H1 (cell line): ENCODE measurements around the gene TRIM56. TPM values are rescaled to one million over a fixed set of nuclear protein-coding genes. Genes with fewer than 3 reads are reported as not detected.

Source experiments
- CTCF ChIA-PET: fragments of 300-600 bp; sonication (Branson Sonifier 250); formaldehyde crosslinking; loops from one replicate; lab custom pipeline; 2021; ENCODE audit not compliant: partially characterized antibody; lab: Charles Lee
- POLR2A ChIA-PET: fragments of 300-600 bp; sonication (Branson Sonifier 250); formaldehyde crosslinking; loops from one replicate; lab custom pipeline; 2021; ENCODE audit warnings: inconsistent platforms; ENCODE audit not compliant: partially characterized antibody; lab: Charles Lee
- DNase-seq, 2 experiments: peaks; one replicate each; pipeline versions ENCODE4 v3.0.0 to v3.0.0-alpha.2; 2010 to 2022; ENCODE audit warnings: low spot score in 2 of 2, low read depth in 1 of 2, mixed read lengths in 1 of 2
- FAIRE-seq: peaks from 2 replicates; lab custom pipeline; 2011; peaks lifted over from hg19 to GRCh38; lab: Jason Lieb, UNC
- H2AFZ ChIP-seq: 2 replicates; pipeline ENCODE4 v1.8.1; 2012; ENCODE audit warnings: low read length, inconsistent platforms
- H2AK5ac ChIP-seq: 2 replicates; pipeline ENCODE4 v1.6.1; 2013; ENCODE audit warnings: low read depth, low read length
- H2BK120ac ChIP-seq: replicated peaks from 2 replicates; pipeline ENCODE3; 2013; ENCODE audit warnings: low read depth, low read length, inconsistent platforms
- H2BK12ac ChIP-seq: 2 replicates; pipeline ENCODE4 v1.6.1; 2013; ENCODE audit warnings: low read depth, low read length
- H2BK15ac ChIP-seq: 2 replicates; pipeline ENCODE4 v1.6.1; 2013; ENCODE audit warnings: low read length
- H2BK20ac ChIP-seq: 2 replicates; pipeline ENCODE4 v1.6.1; 2013; ENCODE audit warnings: low read length
- H2BK5ac ChIP-seq: 2 replicates; pipeline ENCODE4 v1.6.1; 2013; ENCODE audit warnings: low read depth, low read length
- H3K14ac ChIP-seq: 2 replicates; pipeline ENCODE4 v1.6.1; 2013; ENCODE audit warnings: inconsistent platforms; ENCODE audit not compliant: insufficient read length
- H3K18ac ChIP-seq: 2 replicates; pipeline ENCODE4 v1.6.1; 2013; ENCODE audit warnings: low read length; ENCODE audit errors: extremely low read depth
- H3K23ac ChIP-seq: 2 replicates; pipeline ENCODE4 v1.6.1; 2013; ENCODE audit warnings: inconsistent platforms; ENCODE audit not compliant: insufficient read length
- H3K23me2 ChIP-seq: 2 replicates; pipeline ENCODE4 v1.6.1; 2013; ENCODE audit warnings: low read depth, low read length
- H3K27ac ChIP-seq: 2 replicates; pipeline ENCODE4 v1.6.1; 2011; ENCODE audit warnings: low read depth, low read length, inconsistent platforms
- H3K27me3 ChIP-seq, 4 experiments: replicated peaks in 1 of 4; 1 replicate in 1 of 4; 2 replicates in 3 of 4; pipeline versions ENCODE4 v1.6.1 to v1.8.1; 2011 to 2013; ENCODE audit warnings: low read length in 3 of 4, mild to moderate bottlenecking in 3 of 4, inconsistent platforms in 2 of 4, mixed read lengths in 2 of 4, moderate library complexity in 1 of 4; ENCODE audit not compliant: control insufficient read depth in 3 of 4, insufficient read depth in 3 of 4; ENCODE audit errors: extremely low read depth in 1 of 4
- H3K36me3 ChIP-seq, 4 experiments: 2 replicates each; pipeline versions ENCODE4 v1.6.1 to v1.8.1; 2011 to 2013; ENCODE audit warnings: mild to moderate bottlenecking in 4 of 4, low read length in 3 of 4, moderate library complexity in 2 of 4, control low read depth in 1 of 4, inconsistent platforms in 1 of 4; ENCODE audit not compliant: insufficient read depth in 4 of 4, control insufficient read depth in 2 of 4
- H3K4ac ChIP-seq: replicated peaks from 2 replicates; pipeline ENCODE3; 2013; ENCODE audit warnings: low read length, low read depth, mixed read lengths, inconsistent platforms; ENCODE audit not compliant: insufficient read length
- H3K4me1 ChIP-seq, 4 experiments: replicated peaks in 1 of 4; 1 replicate in 1 of 4; 2 replicates in 3 of 4; pipeline versions ENCODE4 v1.6.1 to v1.8.1; 2011 to 2013; ENCODE audit warnings: low read length in 3 of 4, inconsistent platforms in 2 of 4, mixed read lengths in 1 of 4; ENCODE audit not compliant: insufficient read depth in 4 of 4, control insufficient read depth in 3 of 4
- H3K4me2 ChIP-seq, 2 experiments: 2 replicates each; pipeline versions ENCODE4 v1.6.1 to v1.8.1; 2011 to 2013; ENCODE audit warnings: low read depth in 2 of 2, low read length in 2 of 2, control low read depth in 1 of 2, inconsistent platforms in 1 of 2, mild to moderate bottlenecking in 1 of 2; ENCODE audit not compliant: insufficient read depth in 1 of 2
- H3K4me3 ChIP-seq, 4 experiments: fragments of 200-600, 300-600 bp in 1 of 4; sonication (generic), shearing (Covaris generic), sonication (Bioruptor Twin) in 1 of 4; 2 replicates each; pipeline versions ENCODE4 v1.5.1 to v1.8.1; 2011 to 2016; ENCODE audit warnings: low read length in 4 of 4, low read depth in 3 of 4, control low read depth in 2 of 4, inconsistent platforms in 2 of 4, mild to moderate bottlenecking in 2 of 4, mixed read lengths in 1 of 4, moderate library complexity in 1 of 4; ENCODE audit not compliant: insufficient read depth in 2 of 4; ENCODE audit errors: extremely low read depth in 1 of 4
- H3K56ac ChIP-seq: replicated peaks from 2 replicates; pipeline ENCODE3; 2013; ENCODE audit warnings: low read depth, mild to moderate bottlenecking, mixed read lengths, low read length, inconsistent platforms; ENCODE audit not compliant: insufficient read length
- H3K79me1 ChIP-seq: 2 replicates; pipeline ENCODE4 v1.6.1; 2013; ENCODE audit warnings: low read depth, low read length, control low read depth
- H3K79me2 ChIP-seq, 2 experiments: 2 replicates each; pipeline versions ENCODE4 v1.6.1 to v1.8.1; 2012 to 2013; ENCODE audit warnings: low read length in 2 of 2, mild to moderate bottlenecking in 2 of 2, inconsistent platforms in 1 of 2; ENCODE audit not compliant: insufficient read depth in 2 of 2, control insufficient read depth in 1 of 2
- H3K9ac ChIP-seq, 4 experiments: replicated peaks in 1 of 4; 1 replicate in 1 of 4; 2 replicates in 3 of 4; pipeline versions ENCODE4 v1.6.1 to v1.8.1; 2011 to 2013; ENCODE audit warnings: low read depth in 3 of 4, low read length in 3 of 4, control low read depth in 2 of 4, mild to moderate bottlenecking in 2 of 4, moderate library complexity in 2 of 4, inconsistent platforms in 1 of 4; ENCODE audit errors: extremely low read depth in 1 of 4
- H3K9me3 ChIP-seq, 2 experiments: 2 replicates each; pipeline versions ENCODE4 v1.6.1 to v1.8.1; 2012 to 2013; ENCODE audit warnings: mild to moderate bottlenecking in 2 of 2, moderate library complexity in 2 of 2, control low read depth in 1 of 2, inconsistent platforms in 1 of 2, low read depth in 1 of 2, low read length in 1 of 2, mixed read lengths in 1 of 2; ENCODE audit not compliant: insufficient read depth in 2 of 2
- H4K20me1 ChIP-seq, 2 experiments: replicated peaks in 1 of 2; 2 replicates each; pipeline versions ENCODE3 to v1.8.1; 2011 to 2013; ENCODE audit warnings: inconsistent platforms in 2 of 2, low read length in 2 of 2, mild to moderate bottlenecking in 1 of 2; ENCODE audit not compliant: insufficient read depth in 2 of 2, control insufficient read depth in 1 of 2
- H4K5ac ChIP-seq: 2 replicates; pipeline ENCODE4 v1.6.1; 2013; ENCODE audit warnings: low read length, low read depth, mixed read lengths, inconsistent platforms; ENCODE audit not compliant: insufficient read length
- H4K8ac ChIP-seq: 2 replicates; pipeline ENCODE4 v1.8.0; 2013; ENCODE audit warnings: mild to moderate bottlenecking, moderate library complexity, low read length, inconsistent platforms; ENCODE audit not compliant: insufficient read depth; ENCODE audit errors: extremely low read depth
- H4K91ac ChIP-seq: replicated peaks from 2 replicates; pipeline ENCODE3; 2013; ENCODE audit warnings: low read length, mixed read lengths, inconsistent platforms; ENCODE audit not compliant: insufficient read length
- CHD1 ChIP-seq: IDR thresholded peaks from 2 replicates; pipeline ENCODE4 v1.6.1; 2012; ENCODE audit warnings: low read depth, low read length, improper control_type of control experiment
- CHD2 ChIP-seq: IDR thresholded peaks from 2 replicates; pipeline ENCODE4 v1.6.1; 2012; ENCODE audit warnings: low read length, improper control_type of control experiment
- CREB1 ChIP-seq: IDR thresholded peaks from 2 replicates; pipeline ENCODE4 v1.6.1; 2012; ENCODE audit warnings: inconsistent platforms
- EP300 ChIP-seq, 2 experiments: IDR thresholded peaks; 1 replicate in 1 of 2; 2 replicates in 1 of 2; pipeline ENCODE4 v1.6.1; 2011 to 2012; ENCODE audit warnings: low read depth in 2 of 2, low read length in 2 of 2, mild to moderate bottlenecking in 2 of 2, borderline replicate concordance in 1 of 2, inconsistent platforms in 1 of 2, moderate library complexity in 1 of 2
- JUND ChIP-seq: IDR thresholded peaks from 2 replicates; pipeline ENCODE4 v1.6.1; 2011; ENCODE audit warnings: mild to moderate bottlenecking, improper control_type of control experiment, low read length
- POLR2AphosphoS5 ChIP-seq: IDR thresholded peaks from 2 replicates; pipeline ENCODE4 v1.6.1; 2011; ENCODE audit warnings: low read depth, low read length
- RBBP5 ChIP-seq: IDR thresholded peaks from 2 replicates; pipeline ENCODE4 v1.7.1; 2012; ENCODE audit warnings: low read depth, mild to moderate bottlenecking, inconsistent platforms, low read length, moderate library complexity, borderline replicate concordance
- TBP ChIP-seq: IDR thresholded peaks from 2 replicates; pipeline ENCODE4 v1.6.1; 2011; ENCODE audit warnings: low read depth, low read length, improper control_type of control experiment
- ZNF274 ChIP-seq: IDR thresholded peaks from 2 replicates; pipeline ENCODE4 v1.7.0; 2012; ENCODE audit warnings: low read length, borderline replicate concordance; ENCODE audit errors: extremely low read depth
- WGBS, 2 experiments: shearing (Covaris generic) in 1 of 2; methylation state at CpG; one replicate each; pipeline versions ENCODE4 v1.1.6 to v1.1.7; 2013 to 2015; ENCODE audit warnings: low lambda C conversion rate in 2 of 2, mixed read lengths in 2 of 2, inconsistent platforms in 1 of 2, low coverage in 1 of 2, missing lambda C conversion rate in 1 of 2; ENCODE audit not compliant: insufficient replicate concordance in 2 of 2, insufficient coverage in 1 of 2, insufficient read length in 1 of 2; ENCODE audit errors: extremely low coverage in 1 of 2, missing lambda C conversion rate in 1 of 2; 5-methylcytosine and 5-hydroxymethylcytosine counted together
- polyA plus RNA-seq, 7 experiments: library from polyadenylated mRNA; depleted of rRNA in 3 of 7; stranded (reverse) in 5 of 7; unstranded in 2 of 7; fragments of >200 nt in 5 of 7; fragments of 200-250 nt in 2 of 7; gene quantifications; 1 replicate in 5 of 7; 2 replicates in 1 of 7; 4 replicates in 1 of 7; pipeline versions ENCODE4 v1.2.1 to v1.2.3, GENCODE V29; 2011 to 2013; ENCODE audit warnings: missing spikeins in 2 of 7, mixed read lengths in 2 of 7
- total RNA-seq: library from RNA; stranded (reverse); fragmentation: NEBNext Ultra II Directional; extraction: Animal tissue kit (Norgen Biotek cat#: 25700); gene quantifications from 2 replicates; pipeline ENCODE4 v1.2.1, GENCODE V29; 2021
- TF ChIP-seq, protein P1 (sequence below): IDR thresholded peaks from 2 replicates; pipeline ENCODE4 v1.6.1; 2011; ENCODE audit warnings: low read length, improper control_type of control experiment
- TF ChIP-seq, protein P2 (sequence below): IDR thresholded peaks from 2 replicates; pipeline ENCODE4 v1.6.1; 2012; ENCODE audit warnings: inconsistent platforms

TRIM56 gene
- total and polyA plus RNA-seq, 2 of the 8 experiments (the other 6 are each of a cell fraction or from before 2014, with no cell fraction given) = 2.0 to 17.5 TPM

DNA sequence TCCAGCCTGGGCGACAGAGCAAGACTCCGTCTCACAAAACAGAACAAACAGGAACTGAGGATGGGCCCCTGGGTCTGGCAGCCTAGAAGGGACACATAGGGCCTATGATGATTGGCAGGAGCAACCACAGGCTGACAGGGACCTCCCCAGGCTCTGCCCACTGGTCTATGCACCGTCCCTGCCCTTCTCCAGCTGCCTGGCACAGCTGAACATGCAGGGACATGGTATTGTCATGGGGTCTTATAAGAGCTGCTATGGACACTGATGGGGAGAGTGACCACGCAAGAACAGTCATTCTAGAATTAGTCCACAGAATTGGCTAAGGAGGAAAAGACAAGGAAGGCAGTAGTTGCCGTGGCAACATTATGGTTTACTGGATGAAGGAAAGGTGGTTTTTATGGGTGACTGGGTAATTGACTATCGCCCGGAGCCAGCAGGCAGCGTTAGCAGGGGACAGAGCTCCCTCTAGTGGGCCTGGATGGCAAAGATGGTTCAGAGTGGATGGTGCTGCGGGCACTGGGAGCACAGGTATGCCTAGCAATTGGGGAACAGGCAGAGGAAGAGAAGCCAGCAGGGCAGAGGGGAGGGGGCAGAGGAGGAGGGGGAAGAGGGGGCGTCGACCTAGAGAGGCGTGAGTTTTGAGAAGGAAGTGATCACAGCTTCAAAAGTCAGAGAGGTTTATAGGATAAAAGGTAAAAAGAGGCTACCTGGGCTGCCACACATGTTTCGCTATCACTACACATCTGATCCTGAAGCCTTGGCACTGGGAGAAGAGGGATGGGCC lies 7.8 kb upstream of the TRIM56 start:
- POLR2A ChIA-PET = no interaction called here
- H3K27ac ChIP-seq = no peak overlapping the region
- H2AFZ ChIP-seq = no peak overlapping the region
- DNase-seq = peak; percentile 89 to 98
- H3K79me2 ChIP-seq = no peaks in the 10 kb centered on the region
- H3K4ac ChIP-seq = no peak overlapping the region
- no peak overlapping the region for H3K4me3 ChIP-seq
- no peak overlapping the region for H2BK12ac ChIP-seq
- no peak overlapping the region for H3K9ac ChIP-seq
- H3K27me3 ChIP-seq = no peaks in the 10 kb centered on the region
- FAIRE-seq = peak; percentile 58
- no peaks in the 10 kb centered on the region for H3K79me1 ChIP-seq
- H2BK15ac ChIP-seq = no peak overlapping the region
- H4K20me1 ChIP-seq = no peaks in the 10 kb centered on the region
- no peaks in the 10 kb centered on the region for H3K23me2 ChIP-seq
- H3K18ac ChIP-seq = no peak overlapping the region; the same call in 1 of the 2 replicates
- no peak overlapping the region for H2BK120ac ChIP-seq
- H3K36me3 ChIP-seq = no peaks in the 10 kb centered on the region
- no peak overlapping the region for H2BK5ac ChIP-seq
- no peak overlapping the region for H2AK5ac ChIP-seq
- H4K5ac ChIP-seq = no peak overlapping the region
- H3K23ac ChIP-seq = no peak overlapping the region
- H3K9me3 ChIP-seq = no peaks in the 10 kb centered on the region
- no peaks in the 10 kb centered on the region for H3K4me1 ChIP-seq
- no peak overlapping the region for H4K91ac ChIP-seq
- CTCF ChIA-PET = interaction anchor here (0.6 to 3.1 kb wide), 31 partner anchors 8 to 287 kb away, joined by 3 to 17 read pairs (median 4); partner anchors contain the start of genes ACHE, MUC12 and MUC3A
- no peak overlapping the region for H2BK20ac ChIP-seq
- H3K14ac ChIP-seq = no peak overlapping the region
- H3K56ac ChIP-seq = no peak overlapping the region
- H3K4me2 ChIP-seq = no peak overlapping the region
- no peak overlapping the region for H4K8ac ChIP-seq
- 34% methylated on average over 11 of the region's 13 CpGs; no CpG with 5 or more reads in 1 of the 2 experiments for WGBS, 2 experiments
- TF ChIP-seq POLR2AphosphoS5 = no peak
- peak in 1 of 2 experiments; percentile 54; a peak in 1 of 3 replicates for TF ChIP-seq EP300 (IDR thresholded peaks at IDR 0.05; ENCODE audit: borderline replicate concordance in 1 of 2, low read depth in 2 of 2, low read length in 2 of 2)
- TF ChIP-seq CHD1 = no peak
- TF ChIP-seq RBBP5 = no peak
- TF ChIP-seq, protein P1, sequence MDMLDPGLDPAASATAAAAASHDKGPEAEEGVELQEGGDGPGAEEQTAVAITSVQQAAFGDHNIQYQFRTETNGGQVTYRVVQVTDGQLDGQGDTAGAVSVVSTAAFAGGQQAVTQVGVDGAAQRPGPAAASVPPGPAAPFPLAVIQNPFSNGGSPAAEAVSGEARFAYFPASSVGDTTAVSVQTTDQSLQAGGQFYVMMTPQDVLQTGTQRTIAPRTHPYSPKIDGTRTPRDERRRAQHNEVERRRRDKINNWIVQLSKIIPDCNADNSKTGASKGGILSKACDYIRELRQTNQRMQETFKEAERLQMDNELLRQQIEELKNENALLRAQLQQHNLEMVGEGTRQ = no peak
- TF ChIP-seq, protein P2, sequence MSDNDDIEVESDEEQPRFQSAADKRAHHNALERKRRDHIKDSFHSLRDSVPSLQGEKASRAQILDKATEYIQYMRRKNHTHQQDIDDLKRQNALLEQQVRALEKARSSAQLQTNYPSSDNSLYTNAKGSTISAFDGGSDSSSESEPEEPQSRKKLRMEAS = peak; percentile 47
- peak; percentile 50; the same call in 1 of the 2 replicates for TF ChIP-seq TBP
- no peak for TF ChIP-seq ZNF274
- peak; percentile 52; the same call in 1 of the 2 replicates for TF ChIP-seq CHD2
- peak; percentile 56; the same call in 1 of the 2 replicates for TF ChIP-seq JUND
- peak; percentile 65 for TF ChIP-seq CREB1
